HT1080 (cell line): Measurements from ENCODE around the gene POMP. TPM values are rescaled to one million over a fixed set of nuclear protein-coding genes. Genes with fewer than 3 reads are reported as not detected.

Source experiments
- small RNA-seq: library from RNA; depleted of rRNA; stranded (forward); fragments of <200 nt; gene quantifications from one replicate; pipeline ENCODE3, GENCODE V24; 2014
- total RNA-seq: library from RNA; depleted of rRNA; stranded (reverse); fragments of >200 nt; shearing (Covaris generic); gene quantifications from 2 replicates; pipeline ENCODE4 v1.2.3, GENCODE V29; 2014; rRNA removed

Gene POMP
- total RNA-seq, 1 experiment from 2014 or later: 163 TPM

Small RNA genes within 50 kb of the gene (small RNA-seq; reads per million reads assigned to genes)
- gene RF00019 (not detected), gene RNU6-53P (not detected)

Other genes starting within 250 kb of the POMP start
- gene FLT1, start 164.0 kb upstream of the POMP start, total RNA-seq: 2.3 and 3.3 TPM in 2 replicates
- gene SLC46A3, start 59.8 kb downstream of the POMP start, total RNA-seq: 3.5 and 4.9 TPM in 2 replicates
- gene MTUS2, start 161.2 kb downstream of the POMP start, total RNA-seq: under 0.01 and 0.19 TPM in 2 replicates